ENCODE measurements around the gene NGF. TPM values are rescaled to one million over a fixed set of nuclear protein-coding genes. Genes with fewer than 3 reads are reported as not detected.

NGF gene
- total and polyA plus RNA-seq, 11 donors: 0.94 to 13.6 (median 2.9) TPM

DNA sequence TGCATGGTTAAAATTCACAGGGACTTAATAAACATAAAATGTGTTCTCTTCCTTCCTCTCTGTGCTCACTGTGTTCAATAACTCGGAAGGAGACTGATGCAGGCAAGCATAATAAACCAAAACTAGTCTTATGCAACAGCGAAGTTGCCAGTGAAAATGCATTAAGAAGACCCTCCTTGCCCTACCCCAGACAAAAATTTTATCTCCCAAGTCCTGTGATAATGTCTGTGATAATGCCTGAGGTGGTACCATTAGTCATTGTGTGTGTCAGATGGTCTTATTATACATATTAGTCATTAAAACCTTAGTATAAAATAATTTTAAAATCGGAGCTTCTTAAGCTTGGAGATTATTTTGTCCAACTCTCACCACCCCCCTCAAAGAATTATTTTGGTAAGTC is 97.8 kb downstream of the NGF start:
- no peaks in the 10 kb centered on the region for H3K4me1 ChIP-seq

DNA sequence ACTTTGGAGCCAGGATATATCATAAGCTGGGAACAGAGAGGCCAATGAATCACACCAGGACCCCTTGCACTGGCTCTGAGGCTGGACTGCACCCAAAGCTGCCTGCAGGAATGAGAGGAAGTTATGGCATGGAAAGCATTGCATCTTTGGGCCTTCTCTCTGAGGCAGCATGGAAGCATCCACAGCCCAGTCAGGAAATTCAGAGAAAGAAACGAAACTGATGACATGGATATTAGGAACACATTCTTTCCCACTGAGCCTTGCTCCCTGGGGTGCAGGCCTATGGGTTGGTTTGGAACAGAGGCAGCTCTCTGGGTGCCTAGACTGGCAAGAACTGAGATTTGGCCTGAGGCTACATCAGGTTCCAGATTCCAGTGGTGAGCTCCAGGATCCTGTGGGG is 98.6 kb downstream of the NGF start:
- Histone ChIP-seq H3K27me3 (no peaks in the 10 kb centered on the region), H3K9me3 (peaks cover 0 to 4% (median 0%) of the 10 kb centered on the region in 12 donors), H3K27ac (no peak overlapping the region), H3K4me1 (no peaks in the 10 kb centered on the region), H3K4me3 (no peak overlapping the region), H3K36me3 (no peaks in the 10 kb centered on the region)
- no peak for TF ChIP-seq POLR2A (IDR thresholded peaks at IDR 0.05)
- TF ChIP-seq, protein P1, sequence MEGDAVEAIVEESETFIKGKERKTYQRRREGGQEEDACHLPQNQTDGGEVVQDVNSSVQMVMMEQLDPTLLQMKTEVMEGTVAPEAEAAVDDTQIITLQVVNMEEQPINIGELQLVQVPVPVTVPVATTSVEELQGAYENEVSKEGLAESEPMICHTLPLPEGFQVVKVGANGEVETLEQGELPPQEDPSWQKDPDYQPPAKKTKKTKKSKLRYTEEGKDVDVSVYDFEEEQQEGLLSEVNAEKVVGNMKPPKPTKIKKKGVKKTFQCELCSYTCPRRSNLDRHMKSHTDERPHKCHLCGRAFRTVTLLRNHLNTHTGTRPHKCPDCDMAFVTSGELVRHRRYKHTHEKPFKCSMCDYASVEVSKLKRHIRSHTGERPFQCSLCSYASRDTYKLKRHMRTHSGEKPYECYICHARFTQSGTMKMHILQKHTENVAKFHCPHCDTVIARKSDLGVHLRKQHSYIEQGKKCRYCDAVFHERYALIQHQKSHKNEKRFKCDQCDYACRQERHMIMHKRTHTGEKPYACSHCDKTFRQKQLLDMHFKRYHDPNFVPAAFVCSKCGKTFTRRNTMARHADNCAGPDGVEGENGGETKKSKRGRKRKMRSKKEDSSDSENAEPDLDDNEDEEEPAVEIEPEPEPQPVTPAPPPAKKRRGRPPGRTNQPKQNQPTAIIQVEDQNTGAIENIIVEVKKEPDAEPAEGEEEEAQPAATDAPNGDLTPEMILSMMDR (IDR thresholded peaks at IDR 0.05): no peak
- intact Hi-C loops (cut with DNase I): no loop called here
- ATAC-seq: no peak
- DNase-seq: no peak
- 68 to 92% (median 83%) methylated on average over 1 of the region's 1 CpG for WGBS, 4 donors

More for the DNA sequence above, 97.8 kb downstream of the NGF start:
- H3K27me3 ChIP-seq: no peaks in the 10 kb centered on the region
- no peak for TF ChIP-seq POLR2A (IDR thresholded peaks at IDR 0.05)
- TF ChIP-seq, protein P1 (IDR thresholded peaks at IDR 0.05): no peak
- no peak overlapping the region for H3K4me3 ChIP-seq
- 59 to 89% (median 79%) methylated on average over 3 of the region's 3 CpGs for WGBS, 4 donors
- DNase-seq (no peak), ATAC-seq (no peak)
- peaks cover 0 to 13% (median 4%) of the 10 kb centered on the region in 12 donors for H3K9me3 ChIP-seq
- no peaks in the 10 kb centered on the region for H3K36me3 ChIP-seq
- H3K27ac ChIP-seq: no peak overlapping the region
- intact Hi-C loops (cut with DNase I): no loop called here

DNA sequence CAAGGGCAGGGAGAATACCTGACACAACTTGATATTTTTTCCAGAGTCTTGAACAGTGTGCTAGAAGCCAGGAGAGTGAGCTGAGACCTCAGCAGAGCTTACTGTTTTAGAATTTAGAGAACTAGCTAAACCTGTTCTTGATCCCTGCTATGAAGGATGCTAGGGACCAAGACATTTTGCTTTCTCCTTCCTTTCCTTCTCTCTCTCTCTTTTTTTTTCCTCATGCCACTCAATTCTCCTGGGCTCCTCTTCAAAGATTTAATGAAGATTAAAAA is 99.0 kb downstream of the NGF start:
- TF ChIP-seq, protein P1 (IDR thresholded peaks at IDR 0.05): no peak
- TF ChIP-seq POLR2A (IDR thresholded peaks at IDR 0.05): no peak
- intact Hi-C loops (cut with DNase I): no loop called here
- Histone ChIP-seq H3K36me3 (no peaks in the 10 kb centered on the region), H3K9me3 (peaks cover 0 to under 1% (median 0%) of the 10 kb centered on the region in 12 donors), H3K4me3 (no peak overlapping the region), H3K27ac (no peak overlapping the region), H3K27me3 (no peaks in the 10 kb centered on the region), H3K4me1 (no peaks in the 10 kb centered on the region)
- ATAC-seq (no peak), DNase-seq (no peak)

DNA sequence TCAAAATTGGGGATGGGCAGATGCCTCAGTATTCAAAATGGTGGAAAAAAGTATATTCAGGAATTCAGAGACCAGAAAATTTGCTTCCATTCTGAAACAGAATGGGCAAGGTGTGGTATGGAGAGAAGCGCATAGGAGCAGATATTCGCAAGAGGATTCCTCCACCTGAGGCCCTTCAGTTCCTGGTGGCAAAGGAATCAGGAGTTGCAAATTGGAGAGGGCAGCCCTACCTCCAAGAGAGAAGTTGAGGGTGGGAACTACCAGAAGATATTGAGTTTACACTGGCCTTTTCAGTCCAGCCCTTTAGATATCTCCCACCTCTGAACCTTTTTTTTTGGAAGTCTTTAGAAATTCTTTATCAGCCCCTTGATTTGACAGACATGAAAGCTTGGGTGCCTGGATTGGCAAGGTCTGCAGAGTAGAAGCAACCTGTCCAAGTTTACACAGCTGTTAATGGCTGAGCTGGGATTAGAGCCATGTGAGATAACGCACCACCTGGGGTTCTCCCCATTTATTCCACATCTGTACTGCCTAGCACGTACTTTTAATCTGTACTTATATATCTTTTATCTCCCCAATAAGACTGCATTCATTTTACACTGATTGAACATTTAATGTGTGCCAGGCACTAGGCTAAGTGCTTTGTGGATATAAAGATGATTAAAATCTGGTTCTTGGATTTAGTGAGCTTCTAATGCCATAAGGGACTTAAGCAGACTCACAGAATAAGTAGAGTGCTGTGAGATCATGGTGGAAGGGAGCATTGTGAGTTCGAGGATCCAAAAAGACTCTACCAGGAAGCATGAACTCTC is 99.5 kb downstream of the NGF start:
- WGBS, 4 donors: 75 to 85% (median 79%) methylated on average over 5 of the region's 5 CpGs
- ATAC-seq (peak in 1 of 4 donors; percentile 50), DNase-seq (no peak)
- H3K27ac ChIP-seq: no peak overlapping the region
- H3K27me3 ChIP-seq: no peaks in the 10 kb centered on the region
- no peak overlapping the region for H3K4me3 ChIP-seq
- intact Hi-C loops (cut with DNase I): no loop called here
- H3K36me3 ChIP-seq: no peaks in the 10 kb centered on the region
- peaks cover 0 to 2% (median 0%) of the 10 kb centered on the region in 12 donors for H3K4me1 ChIP-seq
- no peaks in the 10 kb centered on the region for H3K9me3 ChIP-seq
- TF ChIP-seq POLR2A (IDR thresholded peaks at IDR 0.05): no peak
- TF ChIP-seq, protein P1 (IDR thresholded peaks at IDR 0.05): no peak

Data from heart left ventricle (tissue), 16 donors.